Esophagus muscularis mucosa (tissue), 4 donors: ENCODE data around the gene ST6GALNAC6. TPM values are rescaled to one million over a fixed set of nuclear protein-coding genes. Genes with fewer than 3 reads are reported as not detected.

Experiments used
- DNase-seq: peaks from one replicate; pipeline ENCODE4 v3.0.0-alpha.2; 2017; ENCODE audit errors: extremely low spot score
- H3K27ac ChIP-seq, 4 donors: fragments of 200-600 bp; sonication (generic); replicated peaks in 1 of 4; 1 replicate in 3 of 4; 2 replicates in 1 of 4; pipeline ENCODE4 v1.5.1; 2016 to 2019; ENCODE audit warnings: mild to moderate bottlenecking in 1 of 4
- H3K27me3 ChIP-seq, 4 donors: fragments of 200-600 bp; sonication (generic); one replicate each; pipeline versions ENCODE4 v1.5.1 to v1.6.0; 2016 to 2019
- H3K36me3 ChIP-seq, 4 donors: fragments of 200-600 bp; sonication (generic); one replicate each; pipeline ENCODE4 v1.5.1; 2016 to 2019
- H3K4me1 ChIP-seq, 4 donors: fragments of 200-600 bp; sonication (generic); one replicate each; pipeline ENCODE4 v1.5.1; 2016 to 2019
- H3K4me3 ChIP-seq, 4 donors: fragments of 200-600 bp; sonication (generic); 1 replicate in 2 of 4; 2 replicates in 2 of 4; pipeline ENCODE4 v1.5.1; 2016 to 2019; ENCODE audit warnings: mild to moderate bottlenecking in 4 of 4, moderate library complexity in 1 of 4
- H3K9me3 ChIP-seq, 4 donors: fragments of 200-600 bp; sonication (generic); 1 replicate in 3 of 4; 2 replicates in 1 of 4; pipeline ENCODE4 v1.5.1; 2016 to 2019
- CTCF ChIP-seq, 3 experiments: fragments of 200-600 bp in 2 of 3; fragments of 450-650 bp in 1 of 3; sonication (generic) in 2 of 3; IDR thresholded peaks; one replicate each; pipeline ENCODE4 v1.5.1; 2017 to 2019; ENCODE audit warnings: antibody characterized with exemption in 3 of 3, mild to moderate bottlenecking in 2 of 3, moderate library complexity in 1 of 3
- EP300 ChIP-seq: sonication (generic); formaldehyde crosslinking; IDR thresholded peaks from one replicate; pipeline ENCODE4 v1.6.1; 2017; ENCODE audit warnings: antibody characterized with exemption
- POLR2A ChIP-seq: fragments of 450-650 bp; IDR thresholded peaks from one replicate; pipeline ENCODE4 v1.6.1; 2017; ENCODE audit warnings: antibody characterized with exemption, moderate library complexity, mild to moderate bottlenecking, low read depth
- POLR2AphosphoS5 ChIP-seq, 2 donors: sonication (generic); formaldehyde crosslinking; IDR thresholded peaks; one replicate each; pipeline ENCODE4 v1.6.1; 2017; ENCODE audit warnings: antibody characterized with exemption in 2 of 2
- WGBS: methylation state at CpG from one replicate; pipeline ENCODE4 v1.1.5; 2018; 5-methylcytosine and 5-hydroxymethylcytosine counted together
- intact Hi-C: fragments of 100-400 bp; cut with DNase I; formaldehyde crosslinking; loops from one replicate; pipeline ENCODE4 v1.15.1; 2023
- total RNA-seq, 4 donors: library from RNA; depleted of rRNA; stranded (reverse); fragments of >200 nt; gene quantifications; one replicate each; pipeline versions ENCODE4 v1.1.0 to v1.2.1, GENCODE V29; 2016

ST6GALNAC6 gene
- 100 to 1,000 TPM in 3 of 4 donors, 10 to 100 TPM in 1; 95.9 to 169 (median 125) TPM for total RNA-seq

GRCh38 chr9:127899128-127899943 lies at the start of gene ST6GALNAC6:
ST6GALNAC6 (minus strand) TSS chr9:127899603; CDS start chr9:127897981, 1,622 bp downstream.
- TF ChIP-seq CTCF (IDR thresholded peaks at IDR 0.05), result peak in 1 of 3 experiments; percentile 19
- no peak for TF ChIP-seq EP300
- peak; percentile 20 to 61 for TF ChIP-seq POLR2AphosphoS5 (IDR thresholded peaks at IDR 0.05)
- TF ChIP-seq POLR2A, result no peak
- WGBS, result 1% methylated on average over 14 of the region's 89 CpGs
- Histone ChIP-seq H3K27me3 (no peaks in the 10 kb centered on the region), H3K4me3 (peak within 1 kb of the TSS; percentile 97 to 99 (median 98)), H3K4me1 (peaks cover 40 to 65% (median 61%) of the 10 kb centered on the region in 4 donors), H3K36me3 (peaks cover 18 to 24% (median 22%) of the 10 kb centered on the region in 4 donors), H3K9me3 (no peaks in the 10 kb centered on the region), H3K27ac (peak within 1 kb of the TSS; percentile 94 to 99 (median 96))
- no peak for DNase-seq
- intact Hi-C loops, result no loop called here

GRCh38 chr9:127947841-127948710 lies 48.7 kb upstream of the ST6GALNAC6 start:
- no peaks in the 10 kb centered on the region for H3K27me3 ChIP-seq
- H3K4me3 ChIP-seq, result no peak overlapping the region
- intact Hi-C loops, result no loop called here
- H3K27ac ChIP-seq, result peak overlapping the region in 3 of 4 donors; percentile 27 to 40 (median 34)
- no peak for DNase-seq
- peaks cover 52 to 75% (median 71%) of the 10 kb centered on the region in 4 donors for H3K4me1 ChIP-seq
- H3K9me3 ChIP-seq, result no peaks in the 10 kb centered on the region
- WGBS, result 90% methylated on average over 6 of the region's 17 CpGs
- TF ChIP-seq POLR2A, result no peak
- peaks cover 13 to 49% (median 22%) of the 10 kb centered on the region in 4 donors for H3K36me3 ChIP-seq

- no peaks in the 10 kb centered on the region for H3K9me3 ChIP-seq
- TF ChIP-seq CTCF (IDR thresholded peaks at IDR 0.05), result no peak
- no peak for TF ChIP-seq POLR2AphosphoS5 (IDR thresholded peaks at IDR 0.05)
- no peak for TF ChIP-seq POLR2A
- TF ChIP-seq EP300, result no peak
- peaks cover 13 to 62% (median 30%) of the 10 kb centered on the region in 4 donors for H3K36me3 ChIP-seq
- peaks cover 53 to 75% (median 71%) of the 10 kb centered on the region in 4 donors for H3K4me1 ChIP-seq
- H3K27ac ChIP-seq, result peak overlapping the region in 3 of 4 donors; percentile 18 to 36 (median 26)
- H3K27me3 ChIP-seq, result no peaks in the 10 kb centered on the region
- DNase-seq, result no peak
- intact Hi-C loops, result no loop called here
- WGBS, result 54% methylated on average over 3 of the region's 3 CpGs
- H3K4me3 ChIP-seq, result no peak overlapping the region
Measured at GRCh38 chr9:127946728-127947127, 47.3 kb upstream of the ST6GALNAC6 start.

- H3K9me3 ChIP-seq, result no peaks in the 10 kb centered on the region
- H3K36me3 ChIP-seq, result peaks cover 13 to 69% (median 32%) of the 10 kb centered on the region in 4 donors
- no peaks in the 10 kb centered on the region for H3K27me3 ChIP-seq
- no peak for TF ChIP-seq CTCF (IDR thresholded peaks at IDR 0.05)
- no peak for TF ChIP-seq POLR2A
- TF ChIP-seq EP300, result no peak
- no peak for TF ChIP-seq POLR2AphosphoS5 (IDR thresholded peaks at IDR 0.05)
- no peak overlapping the region for H3K4me3 ChIP-seq
- no peak for DNase-seq
- 88% methylated on average over 7 of the region's 9 CpGs for WGBS
- intact Hi-C loops, result no loop called here
- H3K4me1 ChIP-seq, result peaks cover 48 to 71% (median 69%) of the 10 kb centered on the region in 4 donors
- peak overlapping the region in 3 of 4 donors; percentile 18 to 36 (median 26) for H3K27ac ChIP-seq
Measured at GRCh38 chr9:127945942-127946341, 46.5 kb upstream of the ST6GALNAC6 start.
